IMR-90 (cell line): ENCODE measurements around the gene CCDC170. TPM values are rescaled to one million over a fixed set of nuclear protein-coding genes. Genes with fewer than 3 reads are reported as not detected.

Source experiments
- ATAC-seq: fragments of 200-7000 bp; cut with Tn5 transposase; 2 replicates; pipeline ENCODE4 v1.9.1; 2020; ENCODE audit warnings: low read depth, mild to moderate bottlenecking, moderate library complexity
- BruUV-seq: library from RNA; stranded (reverse); fragments of 400-500 nt; replicated peaks from 2 replicates; lab custom pipeline; 2021; lab: Mats Ljungman, UMichigan
- CTCF ChIA-PET: fragments of 300-600 bp; formaldehyde crosslinking; extraction: SDS; loops from one replicate; lab custom pipeline; 2021; ENCODE audit warnings: antibody characterized with exemption; lab: Yijun Ruan, JAX
- POLR2A ChIA-PET: fragments of 300-600 bp; sonication (Branson Sonifier 250); formaldehyde crosslinking; loops from one replicate; lab custom pipeline; 2022; ENCODE audit warnings: antibody characterized with exemption; ENCODE audit not compliant: unreplicated experiment; lab: Charles Lee
- DNase-seq: peaks from one replicate; pipeline ENCODE4 v3.0.0; 2013
- H2AFZ ChIP-seq: replicated peaks from 2 replicates; pipeline ENCODE3; 2013; ENCODE audit warnings: low read length, mild to moderate bottlenecking; ENCODE audit not compliant: poor library complexity
- H2AK5ac ChIP-seq: 2 replicates; pipeline ENCODE4 v1.6.1; 2013; ENCODE audit warnings: low read depth, low read length, inconsistent platforms
- H2AK9ac ChIP-seq: replicated peaks from 2 replicates; pipeline ENCODE3; 2013; ENCODE audit warnings: mild to moderate bottlenecking, low read depth, low read length, moderate library complexity; ENCODE audit not compliant: poor library complexity
- H2BK120ac ChIP-seq: 2 replicates; pipeline ENCODE4 v1.6.1; 2013; ENCODE audit warnings: low read depth, low read length, inconsistent platforms
- H2BK15ac ChIP-seq: 3 replicates; pipeline ENCODE4 v1.6.1; 2013; ENCODE audit warnings: low read depth, low read length, inconsistent platforms
- H2BK20ac ChIP-seq: 2 replicates; pipeline ENCODE4 v1.6.1; 2013; ENCODE audit warnings: low read depth, mild to moderate bottlenecking, inconsistent platforms, low read length, moderate library complexity
- H2BK5ac ChIP-seq: 2 replicates; pipeline ENCODE4 v1.6.1; 2013; ENCODE audit warnings: mild to moderate bottlenecking, low read depth, low read length, inconsistent platforms; ENCODE audit not compliant: poor library complexity, severe bottlenecking
- H3K14ac ChIP-seq: replicated peaks from 2 replicates; pipeline ENCODE4 v1.6.1; 2013; ENCODE audit warnings: low read depth, low read length, inconsistent platforms
- H3K18ac ChIP-seq: 2 replicates; pipeline ENCODE4 v1.6.1; 2013; ENCODE audit warnings: low read depth, low read length, control low read depth
- H3K23ac ChIP-seq: 2 replicates; pipeline ENCODE4 v1.6.1; 2013; ENCODE audit warnings: low read depth, low read length, inconsistent platforms
- H3K27ac ChIP-seq: 2 replicates; pipeline ENCODE4 v1.5.1; 2013; ENCODE audit warnings: mild to moderate bottlenecking, control low read depth, low read length; ENCODE audit not compliant: insufficient read depth
- H3K27me3 ChIP-seq: 2 replicates; pipeline ENCODE4 v1.6.1; 2013; ENCODE audit warnings: low read length; ENCODE audit not compliant: control insufficient read depth, insufficient read depth
- H3K36me3 ChIP-seq: 2 replicates; pipeline ENCODE4 v1.6.1; 2013; ENCODE audit warnings: low read length, mixed read lengths; ENCODE audit not compliant: control insufficient read depth, insufficient read depth
- H3K4ac ChIP-seq: 2 replicates; pipeline ENCODE4 v1.6.1; 2013; ENCODE audit warnings: low read depth, low read length, inconsistent platforms
- H3K4me1 ChIP-seq: 2 replicates; pipeline ENCODE4 v1.6.1; 2013; ENCODE audit warnings: low read length, mixed read lengths; ENCODE audit not compliant: control insufficient read depth, insufficient read depth
- H3K4me2 ChIP-seq: 2 replicates; pipeline ENCODE4 v1.6.1; 2013; ENCODE audit warnings: low read depth, mild to moderate bottlenecking, control low read depth, low read length, moderate library complexity
- H3K4me3 ChIP-seq: 2 replicates; pipeline ENCODE4 v1.5.1; 2013; ENCODE audit warnings: low read depth, mild to moderate bottlenecking, control low read depth, low read length, moderate library complexity; ENCODE audit not compliant: insufficient read depth
- H3K56ac ChIP-seq: 2 replicates; pipeline ENCODE4 v1.6.1; 2013; ENCODE audit warnings: low read length, inconsistent platforms; ENCODE audit not compliant: insufficient read depth; ENCODE audit errors: extremely low read depth
- H3K79me1 ChIP-seq, 2 experiments: 2 replicates each; pipeline ENCODE4 v1.6.1; 2013; ENCODE audit warnings: low read length in 2 of 2, inconsistent platforms in 1 of 2, low read depth in 1 of 2
- H3K9ac ChIP-seq: 2 replicates; pipeline ENCODE4 v1.6.1; 2013; ENCODE audit warnings: low read depth, low read length, control low read depth
- H3K9me1 ChIP-seq: 2 replicates; pipeline ENCODE4 v1.6.1; 2013; ENCODE audit warnings: low read length, inconsistent platforms; ENCODE audit not compliant: insufficient read depth
- H3K9me3 ChIP-seq: 2 replicates; pipeline ENCODE4 v1.6.1; 2013; ENCODE audit warnings: low read length; ENCODE audit not compliant: control insufficient read depth, insufficient read depth
- H4K20me1 ChIP-seq: 2 replicates; pipeline ENCODE4 v1.6.1; 2013; ENCODE audit warnings: low read length, inconsistent platforms; ENCODE audit not compliant: insufficient read depth
- H4K5ac ChIP-seq: 2 replicates; pipeline ENCODE4 v1.6.1; 2013; ENCODE audit warnings: mild to moderate bottlenecking, low read depth, low read length, control low read depth
- H4K8ac ChIP-seq, 2 experiments: 2 replicates each; pipeline ENCODE4 v1.6.1; 2013; ENCODE audit warnings: low read depth in 2 of 2, low read length in 2 of 2, control low read depth in 1 of 2, inconsistent platforms in 1 of 2
- H4K91ac ChIP-seq: 2 replicates; pipeline ENCODE4 v1.6.1; 2013; ENCODE audit warnings: low read depth, low read length, inconsistent platforms; ENCODE audit not compliant: insufficient read depth
- CEBPB ChIP-seq: IDR thresholded peaks from 2 replicates; pipeline ENCODE4 v1.6.1; 2012; ENCODE audit warnings: low read depth, low read length, improper control_type of control experiment
- CHD1 ChIP-seq: IDR thresholded peaks from 2 replicates; pipeline ENCODE4 v1.6.1; 2012; ENCODE audit warnings: low read depth, low read length, improper control_type of control experiment
- FOS ChIP-seq: fragments of 150-350 bp; IDR thresholded peaks from 2 replicates; pipeline ENCODE4 v1.6.1; 2016; ENCODE audit warnings: low read depth, low read length
- MAFK ChIP-seq: IDR thresholded peaks from 2 replicates; pipeline ENCODE4 v1.6.1; 2012; ENCODE audit warnings: low read depth, low read length, improper control_type of control experiment
- MAZ ChIP-seq: IDR thresholded peaks from 2 replicates; pipeline ENCODE4 v1.6.1; 2012; ENCODE audit warnings: low read depth, mild to moderate bottlenecking, low read length, improper control_type of control experiment, moderate library complexity, borderline replicate concordance
- NFE2L2 ChIP-seq: fragments of 150-350 bp; IDR thresholded peaks from 2 replicates; pipeline ENCODE4 v1.6.1; 2016; ENCODE audit warnings: low read depth, mild to moderate bottlenecking, low read length
- POLR2A ChIP-seq: IDR thresholded peaks from 2 replicates; pipeline ENCODE4 v1.6.1; 2012; ENCODE audit warnings: mild to moderate bottlenecking, low read depth, low read length
- RAD21 ChIP-seq: IDR thresholded peaks from 2 replicates; pipeline ENCODE4 v1.6.1; 2012; ENCODE audit warnings: low read length, improper control_type of control experiment
- RCOR1 ChIP-seq: IDR thresholded peaks from 2 replicates; pipeline ENCODE4 v1.6.1; 2012; ENCODE audit warnings: mild to moderate bottlenecking, low read length, improper control_type of control experiment; ENCODE audit not compliant: insufficient replicate concordance
- RFX5 ChIP-seq: IDR thresholded peaks from 2 replicates; pipeline ENCODE4 v1.8.0; 2012; ENCODE audit warnings: low read depth, mild to moderate bottlenecking, low read length, moderate library complexity
- SMC3 ChIP-seq: fragments of 150-350 bp; IDR thresholded peaks from 2 replicates; pipeline ENCODE4 v1.6.1; 2016; ENCODE audit warnings: low read depth, mild to moderate bottlenecking, antibody characterized with exemption, low read length, moderate library complexity
- WGBS, 2 experiments: methylation state at CpG; one replicate each; pipeline versions ENCODE4 v1.1.5 to v1.1.7; 2013; ENCODE audit warnings: missing lambda C conversion rate in 2 of 2; ENCODE audit not compliant: insufficient read length in 1 of 2; ENCODE audit errors: extremely low coverage in 2 of 2; 5-methylcytosine and 5-hydroxymethylcytosine counted together
- dilution Hi-C: fragments of 300-500 bp; cut with HindIII; formaldehyde crosslinking; loops from one replicate; pipeline ENCODE4 v1.14.3; 2018; ENCODE audit warnings: low sequenced_read_pairs; ENCODE audit not compliant: unreplicated experiment
- in situ Hi-C: fragments of 300-500 bp; cut with MboI; formaldehyde crosslinking; loops from 3 replicates; pipeline ENCODE4 v1.14.3; 2019; ENCODE audit warnings: low sequenced_read_pairs, inconsistent platforms, mixed read lengths
- intact Hi-C: fragments of 100-400 bp; cut with micrococcal nuclease; formaldehyde crosslinking; loops from 2 replicates; pipeline ENCODE4 v1.10.0; 2022
- polyA plus RNA-seq, 3 experiments: library from polyadenylated mRNA; depleted of rRNA; stranded (reverse); fragments of >200 nt; gene quantifications; 2 replicates each; pipeline ENCODE4 v1.2.3, GENCODE V29; 2012; ENCODE audit warnings: low replicate concordance in 1 of 3
- total RNA-seq: library from RNA; depleted of rRNA; stranded (reverse); fragments of >200 nt; gene quantifications from 2 replicates; pipeline ENCODE4 v1.2.3, GENCODE V29; 2012
- TF ChIP-seq, protein P1 (sequence below): fragments of 150-350 bp; IDR thresholded peaks from 2 replicates; pipeline ENCODE4 v1.6.1; 2017; ENCODE audit warnings: mild to moderate bottlenecking, antibody characterized with exemption, low read length, low read depth
- TF ChIP-seq, protein P2 (sequence below): fragments of 150-350 bp; IDR thresholded peaks from 2 replicates; pipeline ENCODE4 v1.6.1; 2016; ENCODE audit warnings: low read depth, mild to moderate bottlenecking, low read length, moderate library complexity, borderline replicate concordance

The CCDC170 gene
- total and polyA plus RNA-seq, 2 of the 4 experiments (the other 2 are of a cell fraction): 0.12 to 0.54 TPM

DNA sequence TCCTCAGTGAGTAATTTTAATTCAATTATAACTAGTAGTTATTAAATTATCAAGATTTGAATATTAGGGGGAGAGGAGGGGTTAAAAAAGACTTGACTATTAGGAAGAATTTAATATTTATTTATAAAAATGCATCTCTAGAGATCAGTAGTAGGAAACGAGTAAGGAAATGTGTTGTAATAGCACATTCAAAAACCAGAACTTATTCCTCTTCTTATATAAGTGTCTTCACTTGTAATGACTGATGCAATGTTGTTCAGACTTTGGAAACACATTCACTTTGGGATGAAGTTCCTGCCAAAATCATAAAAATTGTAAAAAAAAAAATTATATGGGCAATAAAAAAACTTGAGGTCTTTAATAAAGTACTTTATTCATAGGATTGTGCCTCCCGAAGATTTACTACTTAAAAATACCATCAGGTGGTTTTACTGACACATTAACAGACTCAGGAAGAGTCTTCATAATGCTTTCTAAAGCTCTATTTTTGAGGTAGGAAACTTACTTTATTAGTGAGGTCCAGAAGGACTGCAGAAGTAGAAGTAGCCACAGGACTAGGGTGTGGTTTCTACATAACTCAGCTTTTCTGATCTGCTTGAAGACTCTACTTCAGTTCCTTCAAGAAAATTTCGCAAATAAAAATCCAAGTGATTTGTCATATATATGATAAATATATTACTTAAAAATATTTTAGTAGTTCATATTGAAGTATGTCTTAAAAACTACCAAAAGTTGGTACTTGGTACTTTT is 59.8 kb downstream of the CCDC170 start:
- Histone ChIP-seq H3K79me1 (no peaks in the 10 kb centered on the region), H3K14ac (no peak overlapping the region), H2BK20ac (no peak overlapping the region), H3K9ac (no peak overlapping the region), H4K91ac (no peak overlapping the region), H2AK9ac (no peak overlapping the region), H3K4me2 (no peak overlapping the region), H3K4ac (no peak overlapping the region), H4K20me1 (no peaks in the 10 kb centered on the region), H3K27ac (no peak overlapping the region), H3K36me3 (no peaks in the 10 kb centered on the region), H2AK5ac (no peak overlapping the region), H3K4me1 (no peaks in the 10 kb centered on the region), H2BK5ac (no peak overlapping the region), H3K9me1 (no peaks in the 10 kb centered on the region), H3K23ac (no peak overlapping the region), H3K56ac (no peak overlapping the region), H3K18ac (no peak overlapping the region), H2AFZ (no peak overlapping the region), H3K9me3 (no peaks in the 10 kb centered on the region), H3K27me3 (no peaks in the 10 kb centered on the region), H4K5ac (no peak overlapping the region), H3K4me3 (no peak overlapping the region), H2BK120ac (no peak overlapping the region), H2BK15ac (no peak overlapping the region), H4K8ac (no peak overlapping the region)
- no CpG with 5 or more reads among the region's 3 CpGs for WGBS, 2 experiments
- dilution Hi-C loops (no loop called here), intact Hi-C loops (no loop called here), in situ Hi-C loops (no loop called here)
- no peak for TF ChIP-seq SMC3
- no peak for TF ChIP-seq NFE2L2
- TF ChIP-seq RAD21: no peak
- no peak for TF ChIP-seq MAZ
- TF ChIP-seq RCOR1: no peak
- TF ChIP-seq FOS: no peak
- TF ChIP-seq, protein P1, sequence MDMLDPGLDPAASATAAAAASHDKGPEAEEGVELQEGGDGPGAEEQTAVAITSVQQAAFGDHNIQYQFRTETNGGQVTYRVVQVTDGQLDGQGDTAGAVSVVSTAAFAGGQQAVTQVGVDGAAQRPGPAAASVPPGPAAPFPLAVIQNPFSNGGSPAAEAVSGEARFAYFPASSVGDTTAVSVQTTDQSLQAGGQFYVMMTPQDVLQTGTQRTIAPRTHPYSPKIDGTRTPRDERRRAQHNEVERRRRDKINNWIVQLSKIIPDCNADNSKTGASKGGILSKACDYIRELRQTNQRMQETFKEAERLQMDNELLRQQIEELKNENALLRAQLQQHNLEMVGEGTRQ: no peak
- TF ChIP-seq, protein P2, sequence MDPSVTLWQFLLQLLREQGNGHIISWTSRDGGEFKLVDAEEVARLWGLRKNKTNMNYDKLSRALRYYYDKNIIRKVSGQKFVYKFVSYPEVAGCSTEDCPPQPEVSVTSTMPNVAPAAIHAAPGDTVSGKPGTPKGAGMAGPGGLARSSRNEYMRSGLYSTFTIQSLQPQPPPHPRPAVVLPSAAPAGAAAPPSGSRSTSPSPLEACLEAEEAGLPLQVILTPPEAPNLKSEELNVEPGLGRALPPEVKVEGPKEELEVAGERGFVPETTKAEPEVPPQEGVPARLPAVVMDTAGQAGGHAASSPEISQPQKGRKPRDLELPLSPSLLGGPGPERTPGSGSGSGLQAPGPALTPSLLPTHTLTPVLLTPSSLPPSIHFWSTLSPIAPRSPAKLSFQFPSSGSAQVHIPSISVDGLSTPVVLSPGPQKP: no peak
- TF ChIP-seq MAFK: no peak
- no peak for TF ChIP-seq POLR2A
- TF ChIP-seq CHD1: no peak
- TF ChIP-seq RFX5: no peak
- no peak for TF ChIP-seq CEBPB
- ATAC-seq: no peak
- BruUV-seq: no TSS peak
- no peak for DNase-seq
- CTCF ChIA-PET: no interaction called here
- POLR2A ChIA-PET: no interaction called here
